HepG2 (cell line): ENCODE data around the gene ABI3BP. TPM values are rescaled to one million over a fixed set of nuclear protein-coding genes. Genes with fewer than 3 reads are reported as not detected.

Source experiments
- ATAC-seq: fragments of 200-7000 bp; cut with Tn5 transposase; 3 replicates; pipeline ENCODE4 v1.9.1; 2020; ENCODE audit warnings: mild to moderate bottlenecking, moderate library complexity
- BruUV-seq: library from RNA; stranded (reverse); fragments of 400-500 nt; replicated peaks from 2 replicates; lab custom pipeline; 2021; lab: Mats Ljungman, UMichigan
- CTCF ChIA-PET: fragments of 300-600 bp; formaldehyde crosslinking; extraction: SDS; loops from one replicate; lab custom pipeline; 2021; ENCODE audit warnings: low total read pairs, inconsistent platforms, low intra/inter-chr PET ratio; lab: Yijun Ruan, JAX
- POLR2A ChIA-PET: fragments of 350-600 bp; sonication (Branson Sonifier 250); formaldehyde crosslinking; loops from one replicate; lab custom pipeline; 2020; ENCODE audit warnings: antibody characterized with exemption, inconsistent platforms; lab: Yijun Ruan, JAX
- DNase-seq: peaks from one replicate; pipeline ENCODE4 v3.0.0-alpha.2; 2015; ENCODE audit warnings: low spot score
- FAIRE-seq: peaks from 3 replicates; lab custom pipeline; 2011; peaks lifted over from hg19 to GRCh38; lab: Jason Lieb, UNC
- H2AFZ ChIP-seq: one replicate; pipeline ENCODE4 v1.6.1; 2011; ENCODE audit warnings: low read length, inconsistent platforms
- H3K27ac ChIP-seq: fragments of 300-600 bp; 3 replicates; pipeline ENCODE4 v1.8.0; 2011; ENCODE audit warnings: mixed run types, mild to moderate bottlenecking, mixed read lengths, low read length, inconsistent platforms; ENCODE audit not compliant: insufficient read depth; ENCODE audit errors: extremely low read length
- H3K27me3 ChIP-seq, 2 experiments: fragments of 200-600 bp in 1 of 2; 2 replicates in 1 of 2; 3 replicates in 1 of 2; pipeline versions ENCODE4 v1.6.0 to v1.8.0; 2011; ENCODE audit warnings: low read length in 2 of 2, mild to moderate bottlenecking in 2 of 2, moderate library complexity in 2 of 2, inconsistent platforms in 1 of 2; ENCODE audit not compliant: insufficient read depth in 2 of 2, control insufficient read depth in 1 of 2
- H3K36me3 ChIP-seq, 2 experiments: fragments of 200-600 bp in 1 of 2; replicated peaks in 1 of 2; 2 replicates in 1 of 2; 3 replicates in 1 of 2; pipeline versions ENCODE4 v1.5.1 to v1.8.0; 2011; ENCODE audit warnings: low read length in 2 of 2, inconsistent platforms in 1 of 2; ENCODE audit not compliant: insufficient read depth in 2 of 2, control insufficient read depth in 1 of 2
- H3K4me1 ChIP-seq: 2 replicates; pipeline ENCODE4 v1.5.1; 2012; ENCODE audit warnings: low read length, inconsistent platforms; ENCODE audit not compliant: insufficient read depth
- H3K4me2 ChIP-seq: 2 replicates; pipeline ENCODE4 v1.6.0; 2011; ENCODE audit warnings: low read depth, low read length, inconsistent platforms
- H3K4me3 ChIP-seq, 3 experiments: fragments of 200-600 bp in 1 of 3; sonication (generic), shearing (Covaris generic) in 1 of 3; replicated peaks in 1 of 3; 2 replicates each; pipeline ENCODE4 v1.5.1; 2011 to 2016; ENCODE audit warnings: low read length in 3 of 3, inconsistent platforms in 2 of 3, low read depth in 2 of 3, mild to moderate bottlenecking in 2 of 3, control low read depth in 1 of 3, mixed read lengths in 1 of 3; ENCODE audit not compliant: insufficient read depth in 1 of 3
- H3K79me2 ChIP-seq: one replicate; pipeline ENCODE4 v1.6.1; 2011; ENCODE audit warnings: low read length, inconsistent platforms; ENCODE audit not compliant: insufficient read depth
- H3K9ac ChIP-seq: 2 replicates; pipeline ENCODE4 v1.6.0; 2011; ENCODE audit warnings: mild to moderate bottlenecking, low read depth, low read length, inconsistent platforms; ENCODE audit not compliant: insufficient read depth
- H3K9me3 ChIP-seq: 2 replicates; pipeline ENCODE4 v1.5.1; 2012; ENCODE audit warnings: mild to moderate bottlenecking, low read length
- H4K20me1 ChIP-seq: 2 replicates; pipeline ENCODE4 v1.6.0; 2011; ENCODE audit warnings: inconsistent platforms, mild to moderate bottlenecking, low read length, moderate library complexity; ENCODE audit not compliant: insufficient read depth
- HOXA9 ChIP-seq: sonication (generic); formaldehyde crosslinking; IDR thresholded peaks from 2 replicates; pipeline ENCODE4 v1.8.1; 2022; ENCODE audit warnings: missing genetic modification reagents, mild to moderate bottlenecking, moderate library complexity, borderline replicate concordance
- NR3C1 ChIP-seq: sonication (generic); formaldehyde crosslinking; IDR thresholded peaks from 2 replicates; pipeline ENCODE4 v1.4.0; 2020; ENCODE audit warnings: missing genetic modification reagents
- PAWR ChIP-seq: sonication (generic); formaldehyde crosslinking; IDR thresholded peaks from 2 replicates; pipeline ENCODE4 v1.4.0; 2020; ENCODE audit warnings: missing genetic modification reagents, mild to moderate bottlenecking, borderline replicate concordance
- ZMYM4 ChIP-seq: sonication (generic); formaldehyde crosslinking; IDR thresholded peaks from 2 replicates; pipeline ENCODE4 v1.8.1; 2023; ENCODE audit warnings: mild to moderate bottlenecking, missing genetic modification reagents
- ZNF234 ChIP-seq: sonication (generic); formaldehyde crosslinking; conservative IDR thresholded peaks from 2 replicates; pipeline ENCODE4 v1.5.1; 2020; ENCODE audit warnings: mild to moderate bottlenecking, missing genetic modification reagents
- ZNF556 ChIP-seq: sonication (generic); formaldehyde crosslinking; IDR thresholded peaks from 2 replicates; pipeline ENCODE4 v1.4.0; 2020; ENCODE audit warnings: mild to moderate bottlenecking, missing genetic modification reagents, borderline replicate concordance
- ZNF562 ChIP-seq: sonication (generic); formaldehyde crosslinking; IDR thresholded peaks from 2 replicates; pipeline ENCODE4 v1.8.0; 2022; ENCODE audit warnings: missing genetic modification reagents, borderline replicate concordance
- ZNF777 ChIP-seq: sonication (generic); formaldehyde crosslinking; IDR thresholded peaks from 2 replicates; pipeline ENCODE4 v1.4.0; 2020; ENCODE audit warnings: missing genetic modification reagents
- WGBS: methylation state at CpG from one replicate; pipeline ENCODE4 v1.1.6; 2017; ENCODE audit warnings: low lambda C conversion rate; 5-methylcytosine and 5-hydroxymethylcytosine counted together
- in situ Hi-C: cut with HindIII; loops from 2 replicates; pipeline ENCODE4 v1.10.0; 2017; ENCODE audit warnings: low pct_unique_long_range_greater_than_20kb; ENCODE audit not compliant: extremely low pct_ligation_motif_present
- intact Hi-C: fragments of 100-400 bp; cut with micrococcal nuclease; formaldehyde crosslinking; loops from one replicate; pipeline ENCODE4 v1.10.0; 2022; ENCODE audit not compliant: unreplicated experiment
- polyA plus RNA-seq, 8 experiments: library from polyadenylated mRNA; depleted of rRNA in 3 of 8; stranded (reverse) in 7 of 8; unstranded in 1 of 8; fragments of >200 nt; fragmentation: Illumina TruSeq in 4 of 8; extraction: Trizol in 4 of 8; gene quantifications; 2 replicates each; pipeline versions ENCODE4 v1.2.1 to v1.2.3, GENCODE V29; 2011 to 2016; ENCODE audit warnings: low read depth in 4 of 8, missing spikeins in 1 of 8, mixed read lengths in 1 of 8; ENCODE audit not compliant: insufficient read depth in 1 of 8
- total RNA-seq, 5 experiments: library from RNA; depleted of rRNA; stranded (reverse); fragments of >200 nt; fragmentation: Illumina TruSeq; extraction: Trizol; gene quantifications; 2 replicates each; pipeline ENCODE4 v1.2.3, GENCODE V29; 2016; ENCODE audit warnings: low read depth in 1 of 5
- TF ChIP-seq, protein P1 (sequence below): sonication (generic); formaldehyde crosslinking; IDR thresholded peaks from 2 replicates; pipeline ENCODE4 v1.4.0; 2020; ENCODE audit warnings: missing genetic modification reagents
- TF ChIP-seq, protein P2 (sequence below): sonication (generic); formaldehyde crosslinking; IDR thresholded peaks from 2 replicates; pipeline ENCODE4 v1.9.0; 2021; ENCODE audit warnings: missing genetic modification reagents, mild to moderate bottlenecking, borderline replicate concordance

ABI3BP gene
- total and polyA plus RNA-seq, 2 of the 13 experiments (the other 11 are each of a cell fraction or from before 2014, with no cell fraction given): not detected

DNA sequence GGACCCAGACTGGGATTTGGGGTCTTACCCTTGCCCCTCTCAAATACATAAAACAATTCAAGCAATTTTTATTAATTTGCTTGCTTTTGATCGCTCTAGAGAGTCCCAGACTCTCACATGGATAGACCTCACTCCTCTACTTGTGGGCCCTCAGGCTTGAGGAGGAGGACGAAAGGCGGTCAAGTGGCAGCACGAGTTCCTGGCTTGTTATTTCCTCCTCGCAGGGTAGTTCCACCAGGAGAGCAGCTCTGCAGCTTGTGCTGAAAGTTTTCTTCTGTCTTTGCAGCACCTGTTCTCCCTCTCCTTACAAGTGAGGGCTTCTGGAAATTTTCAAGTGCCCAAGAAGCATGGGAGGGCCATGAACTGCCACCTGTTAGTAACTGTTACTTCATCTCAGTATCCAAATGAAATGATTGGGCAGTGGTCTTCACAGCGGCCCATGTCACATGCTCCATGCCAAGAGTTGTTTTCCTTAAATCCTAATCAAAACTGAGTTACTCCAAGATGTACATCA is 22.7 kb downstream of the ABI3BP start:
- ATAC-seq: no peak
- H3K27ac ChIP-seq: no peak overlapping the region
- DNase-seq: no peak
- no peak overlapping the region for H2AFZ ChIP-seq
- H3K4me3 ChIP-seq: no peak overlapping the region
- H4K20me1 ChIP-seq: no peaks in the 10 kb centered on the region
- CTCF ChIA-PET: no interaction called here
- H3K36me3 ChIP-seq: no peaks in the 10 kb centered on the region
- intact Hi-C loops: no loop called here
- H3K79me2 ChIP-seq: no peaks in the 10 kb centered on the region
- POLR2A ChIA-PET: no interaction called here
- H3K9ac ChIP-seq: no peak overlapping the region
- no peaks in the 10 kb centered on the region for H3K4me1 ChIP-seq
- TF ChIP-seq NR3C1 (no peak), ZNF777 (CRISPR knock-in tag) (no peak), PAWR (CRISPR knock-in tag) (no peak), ZNF562 (CRISPR knock-in tag) (no peak), ZMYM4 (CRISPR knock-in tag) (no peak), ZNF556 (CRISPR knock-in tag) (no peak), HOXA9 (CRISPR knock-in tag) (no peak), ZNF234 (CRISPR knock-in tag) (no peak)
- TF ChIP-seq, protein P1, sequence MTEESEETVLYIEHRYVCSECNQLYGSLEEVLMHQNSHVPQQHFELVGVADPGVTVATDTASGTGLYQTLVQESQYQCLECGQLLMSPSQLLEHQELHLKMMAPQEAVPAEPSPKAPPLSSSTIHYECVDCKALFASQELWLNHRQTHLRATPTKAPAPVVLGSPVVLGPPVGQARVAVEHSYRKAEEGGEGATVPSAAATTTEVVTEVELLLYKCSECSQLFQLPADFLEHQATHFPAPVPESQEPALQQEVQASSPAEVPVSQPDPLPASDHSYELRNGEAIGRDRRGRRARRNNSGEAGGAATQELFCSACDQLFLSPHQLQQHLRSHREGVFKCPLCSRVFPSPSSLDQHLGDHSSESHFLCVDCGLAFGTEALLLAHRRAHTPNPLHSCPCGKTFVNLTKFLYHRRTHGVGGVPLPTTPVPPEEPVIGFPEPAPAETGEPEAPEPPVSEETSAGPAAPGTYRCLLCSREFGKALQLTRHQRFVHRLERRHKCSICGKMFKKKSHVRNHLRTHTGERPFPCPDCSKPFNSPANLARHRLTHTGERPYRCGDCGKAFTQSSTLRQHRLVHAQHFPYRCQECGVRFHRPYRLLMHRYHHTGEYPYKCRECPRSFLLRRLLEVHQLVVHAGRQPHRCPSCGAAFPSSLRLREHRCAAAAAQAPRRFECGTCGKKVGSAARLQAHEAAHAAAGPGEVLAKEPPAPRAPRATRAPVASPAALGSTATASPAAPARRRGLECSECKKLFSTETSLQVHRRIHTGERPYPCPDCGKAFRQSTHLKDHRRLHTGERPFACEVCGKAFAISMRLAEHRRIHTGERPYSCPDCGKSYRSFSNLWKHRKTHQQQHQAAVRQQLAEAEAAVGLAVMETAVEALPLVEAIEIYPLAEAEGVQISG (CRISPR knock-in tag): no peak
- TF ChIP-seq, protein P2, sequence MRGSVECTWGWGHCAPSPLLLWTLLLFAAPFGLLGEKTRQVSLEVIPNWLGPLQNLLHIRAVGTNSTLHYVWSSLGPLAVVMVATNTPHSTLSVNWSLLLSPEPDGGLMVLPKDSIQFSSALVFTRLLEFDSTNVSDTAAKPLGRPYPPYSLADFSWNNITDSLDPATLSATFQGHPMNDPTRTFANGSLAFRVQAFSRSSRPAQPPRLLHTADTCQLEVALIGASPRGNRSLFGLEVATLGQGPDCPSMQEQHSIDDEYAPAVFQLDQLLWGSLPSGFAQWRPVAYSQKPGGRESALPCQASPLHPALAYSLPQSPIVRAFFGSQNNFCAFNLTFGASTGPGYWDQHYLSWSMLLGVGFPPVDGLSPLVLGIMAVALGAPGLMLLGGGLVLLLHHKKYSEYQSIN (CRISPR knock-in tag): no peak
- no TSS peak for BruUV-seq
- FAIRE-seq: no peak
- H3K9me3 ChIP-seq: no peaks in the 10 kb centered on the region
- H3K4me2 ChIP-seq: no peak overlapping the region
- in situ Hi-C loops: no loop called here
- WGBS: 34% methylated on average over 6 of the region's 6 CpGs
- no peaks in the 10 kb centered on the region; a peak in 1 of 5 replicates for H3K27me3 ChIP-seq
